Fibroblast of skin of left biceps (primary cell): ENCODE measurements around the gene PTPRT.
"Not testable (repeated sequence)": the region's sequence is repeated elsewhere in the genome, so short reads cannot be mapped to it uniquely, and the experiment has no call there.

Experiments
- DNase-seq, 2 experiments: peaks; one replicate each; pipeline ENCODE4 v3.0.0-alpha.2; 2013; ENCODE audit warnings: low read depth in 2 of 2

Gene PTPRT

GRCh38 chr20:43187476-43188233, 2.1 kb downstream of the PTPRT start:
- DNase-seq, result peak; percentile 2 to 8

- no peak for DNase-seq
Observed at GRCh38 chr20:43186312-43186711, 3.4 kb downstream of the PTPRT start.

GRCh38 chr20:43185901-43186300, 3.8 kb downstream of the PTPRT start:
- no peak for DNase-seq

GRCh38 chr20:43183536-43184070, 6.1 kb downstream of the PTPRT start:
- DNase-seq, result no peak

GRCh38 chr20:43178080-43178479, 11.6 kb downstream of the PTPRT start:
- DNase-seq, result no peak

- no peak for DNase-seq
Observed at GRCh38 chr20:43176726-43177125, 13.0 kb downstream of the PTPRT start.

- DNase-seq, result no peak
Observed at GRCh38 chr20:43171930-43172329, 17.8 kb downstream of the PTPRT start.

- no peak for DNase-seq
Observed at GRCh38 chr20:43170771-43171170, 18.9 kb downstream of the PTPRT start.

- no peak for DNase-seq
Observed at GRCh38 chr20:43167615-43168014, 22.1 kb downstream of the PTPRT start.

- no peak for DNase-seq
Observed at GRCh38 chr20:43167021-43167420, 22.7 kb downstream of the PTPRT start.

- DNase-seq, result no peak
Observed at GRCh38 chr20:43165611-43166010, 24.1 kb downstream of the PTPRT start.

- DNase-seq, result not testable (repeated sequence)
Observed at GRCh38 chr20:43164736-43165135, 25.0 kb downstream of the PTPRT start.

GRCh38 chr20:43161716-43162115, 28.0 kb downstream of the PTPRT start:
- DNase-seq, result no peak

GRCh38 chr20:43160941-43161340, 28.8 kb downstream of the PTPRT start:
- no peak for DNase-seq

- DNase-seq, result no peak
Observed at GRCh38 chr20:43159994-43160393, 29.7 kb downstream of the PTPRT start.

- no peak for DNase-seq
Observed at GRCh38 chr20:43155366-43156100, 34.2 kb downstream of the PTPRT start.

- DNase-seq, result no peak
Observed at GRCh38 chr20:43151901-43152300, 37.8 kb downstream of the PTPRT start.

- DNase-seq, result no peak
Observed at GRCh38 chr20:43151256-43151655, 38.5 kb downstream of the PTPRT start.

- DNase-seq, result no peak
Observed at GRCh38 chr20:43140726-43141125, 49.0 kb downstream of the PTPRT start.

GRCh38 chr20:43138061-43138770, 51.5 kb downstream of the PTPRT start:
- DNase-seq, result no peak

GRCh38 chr20:43137160-43137559, 52.5 kb downstream of the PTPRT start:
- DNase-seq, result no peak

GRCh38 chr20:43124241-43124640, 65.5 kb downstream of the PTPRT start:
- DNase-seq, result no peak
